Activated naive CD4-positive, alpha-beta T cell treated with anti-CD3 and anti-CD28 coated beads for 36 hours (primary cell): ENCODE measurements around the gene CFAP46. TPM values are rescaled to one million over a fixed set of nuclear protein-coding genes. Genes with fewer than 3 reads are reported as not detected.

Source experiments
- CTCF ChIA-PET: fragments of 350-600 bp; sonication (Branson Sonifier 250); formaldehyde crosslinking; loops from one replicate; lab custom pipeline; 2021; ENCODE audit warnings: antibody characterized with exemption; lab: Charles Lee
- DNase-seq: peaks from one replicate; pipeline ENCODE4 v3.0.0-alpha.2; 2020
- H3K27ac Mint-ChIP-seq: one replicate; pipeline ENCODE4 v1.8.0; 2021; ENCODE audit warnings: mild to moderate bottlenecking, mixed read lengths
- H3K27me3 Mint-ChIP-seq: one replicate; pipeline ENCODE4 v1.8.0; 2021; ENCODE audit warnings: low read depth, mixed read lengths
- H3K36me3 Mint-ChIP-seq: one replicate; pipeline ENCODE4 v1.8.0; 2021; ENCODE audit warnings: low read depth, mixed read lengths
- H3K4me1 Mint-ChIP-seq: one replicate; pipeline ENCODE4 v1.8.0; 2021; ENCODE audit warnings: low read depth, mixed read lengths
- H3K4me3 Mint-ChIP-seq: one replicate; pipeline ENCODE4 v1.8.0; 2021; ENCODE audit warnings: mild to moderate bottlenecking, moderate library complexity, mixed read lengths
- H3K9me3 Mint-ChIP-seq: one replicate; pipeline ENCODE4 v1.8.0; 2021; ENCODE audit warnings: mixed read lengths
- intact Hi-C: fragments of 100-400 bp; cut with micrococcal nuclease; formaldehyde crosslinking; loops from one replicate; pipeline ENCODE4 v1.15.1; 2023
- total RNA-seq, 2 experiments: library from RNA; stranded (reverse); gene quantifications; one replicate each; pipeline ENCODE4 v1.2.3, GENCODE V29; 2021

Gene CFAP46
- total RNA-seq, 2 experiments from 2014 or later = not detected

- H3K27ac Mint-ChIP-seq = no peak overlapping the region
- no peak for DNase-seq
- no peaks in the 10 kb centered on the region for H3K36me3 Mint-ChIP-seq
- H3K9me3 Mint-ChIP-seq = no peaks in the 10 kb centered on the region
- peaks cover 13% of the 10 kb centered on the region for H3K27me3 Mint-ChIP-seq
- CTCF ChIA-PET = no interaction called here
- H3K4me3 Mint-ChIP-seq = no peak overlapping the region
- H3K4me1 Mint-ChIP-seq = no peaks in the 10 kb centered on the region
- intact Hi-C loops = no loop called here
Observed at GRCh38 chr10:132817701-132818211, 124.6 kb downstream of the CFAP46 start.

DNA sequence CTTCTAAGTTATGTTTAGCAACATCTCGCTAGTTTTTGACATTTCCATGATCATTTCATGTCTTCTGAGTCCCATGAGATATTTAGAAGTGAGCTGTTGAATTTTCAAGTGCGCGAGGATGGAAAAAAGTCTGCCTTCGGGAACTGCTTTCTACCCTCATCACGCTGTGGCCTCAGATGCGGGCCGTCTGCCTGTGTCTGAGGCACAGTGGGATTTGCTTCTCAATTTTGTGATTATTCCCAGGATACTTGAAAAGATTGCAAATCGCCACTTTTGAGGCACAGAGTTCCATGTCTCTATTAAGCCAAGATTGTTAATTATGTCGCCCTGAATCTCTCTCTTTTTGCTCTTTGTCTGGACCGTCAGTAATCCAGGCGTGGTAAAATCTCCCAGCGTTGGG lies 125.7 kb downstream of the CFAP46 start:
- Mint-ChIP-seq H3K36me3 (no peaks in the 10 kb centered on the region), H3K27me3 (peaks cover 13% of the 10 kb centered on the region)
- CTCF ChIA-PET = no interaction called here

GRCh38 chr10:132815168-132815857 lies 127.1 kb downstream of the CFAP46 start:
- H3K4me1 Mint-ChIP-seq = no peaks in the 10 kb centered on the region
- H3K9me3 Mint-ChIP-seq = no peaks in the 10 kb centered on the region
- H3K36me3 Mint-ChIP-seq = no peaks in the 10 kb centered on the region
- no peak overlapping the region for H3K4me3 Mint-ChIP-seq
- intact Hi-C loops = no loop called here
- CTCF ChIA-PET = no interaction called here
- no peak for DNase-seq
- no peak overlapping the region for H3K27ac Mint-ChIP-seq
- peaks cover 13% of the 10 kb centered on the region for H3K27me3 Mint-ChIP-seq

More for the DNA sequence above, 125.7 kb downstream of the CFAP46 start:
- no peaks in the 10 kb centered on the region for H3K4me1 Mint-ChIP-seq
- no peak overlapping the region for H3K4me3 Mint-ChIP-seq
- intact Hi-C loops = no loop called here
- DNase-seq = no peak
- H3K27ac Mint-ChIP-seq = no peak overlapping the region
- no peaks in the 10 kb centered on the region for H3K9me3 Mint-ChIP-seq

- DNase-seq = no peak
- Mint-ChIP-seq H3K36me3 (no peaks in the 10 kb centered on the region), H3K4me3 (no peak overlapping the region), H3K27me3 (peaks cover 13% of the 10 kb centered on the region), H3K4me1 (no peaks in the 10 kb centered on the region), H3K9me3 (no peaks in the 10 kb centered on the region), H3K27ac (no peak overlapping the region)
- CTCF ChIA-PET = no interaction called here
- intact Hi-C loops = no loop called here
Observed at GRCh38 chr10:132814469-132814856, 127.9 kb downstream of the CFAP46 start.

- H3K4me1 Mint-ChIP-seq = no peaks in the 10 kb centered on the region
- H3K36me3 Mint-ChIP-seq = no peaks in the 10 kb centered on the region
- H3K27me3 Mint-ChIP-seq = peaks cover 13% of the 10 kb centered on the region
- no peaks in the 10 kb centered on the region for H3K9me3 Mint-ChIP-seq
- no peak for DNase-seq
- intact Hi-C loops = no loop called here
- H3K4me3 Mint-ChIP-seq = no peak overlapping the region
- no peak overlapping the region for H3K27ac Mint-ChIP-seq
- CTCF ChIA-PET = no interaction called here
Observed at GRCh38 chr10:132813560-132814468, 128.6 kb downstream of the CFAP46 start.

GRCh38 chr10:132813001-132813401 lies 129.4 kb downstream of the CFAP46 start:
- Mint-ChIP-seq H3K4me1 (no peaks in the 10 kb centered on the region), H3K27me3 (peaks cover 10% of the 10 kb centered on the region), H3K36me3 (no peaks in the 10 kb centered on the region), H3K4me3 (no peak overlapping the region), H3K27ac (no peak overlapping the region), H3K9me3 (no peaks in the 10 kb centered on the region)
- DNase-seq = no peak
- CTCF ChIA-PET = no interaction called here
- intact Hi-C loops = no loop called here

DNA sequence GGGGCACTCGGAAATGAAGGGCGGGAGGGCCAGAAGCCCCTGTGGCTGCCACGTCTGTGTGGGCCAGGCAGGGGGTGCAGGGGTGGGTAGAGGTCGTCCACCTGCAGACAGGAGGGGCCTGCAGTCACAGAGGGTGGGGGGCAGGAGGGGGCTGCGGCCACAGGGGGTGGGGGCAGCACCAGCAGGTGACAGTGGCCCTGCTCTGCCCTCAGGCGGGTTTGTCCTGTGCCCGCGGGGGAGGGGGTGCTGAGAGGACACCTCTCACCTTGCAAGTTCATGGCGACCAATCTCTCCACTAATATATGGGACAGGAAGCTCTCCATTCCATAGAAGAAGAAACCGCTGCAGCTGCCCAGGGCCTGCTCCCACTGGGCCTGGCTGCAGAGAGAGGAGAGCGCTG lies 129.8 kb downstream of the CFAP46 start:
- Mint-ChIP-seq H3K4me1 (no peaks in the 10 kb centered on the region), H3K27ac (no peak overlapping the region), H3K4me3 (no peak overlapping the region), H3K36me3 (no peaks in the 10 kb centered on the region), H3K9me3 (no peaks in the 10 kb centered on the region), H3K27me3 (peaks cover 8% of the 10 kb centered on the region)
- CTCF ChIA-PET = no interaction called here
- intact Hi-C loops = no loop called here
- DNase-seq = no peak

DNA sequence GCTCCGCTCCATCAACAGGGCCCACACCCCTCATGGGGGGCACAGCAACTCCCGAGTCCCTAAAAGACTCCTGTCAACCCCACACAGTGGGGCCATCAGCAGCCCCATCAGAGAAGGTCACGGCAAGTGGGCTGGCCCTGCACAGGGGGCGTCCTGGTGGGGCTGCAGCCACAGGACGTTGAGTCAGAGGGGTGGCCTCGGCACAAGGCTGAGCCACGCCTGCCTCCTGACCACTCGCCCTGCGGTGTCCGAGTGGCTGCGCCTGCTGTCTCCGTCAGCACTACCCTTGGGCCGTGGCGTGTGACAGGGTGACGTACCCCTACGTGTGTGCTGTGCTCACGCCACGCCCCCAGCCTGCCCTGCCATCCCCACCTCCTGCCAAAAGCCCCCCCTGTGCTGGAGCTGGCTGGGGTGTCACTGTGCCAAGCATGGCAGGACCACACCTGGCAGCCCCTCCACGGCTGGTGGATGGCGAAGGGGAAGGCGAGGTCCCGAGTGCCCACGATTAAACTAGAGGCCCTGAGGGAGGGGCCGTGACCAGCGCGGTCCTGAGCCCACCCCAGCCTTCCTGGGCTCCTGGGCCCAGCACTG lies 130.4 kb downstream of the CFAP46 start:
- Mint-ChIP-seq H3K4me3 (no peak overlapping the region), H3K9me3 (no peaks in the 10 kb centered on the region), H3K27me3 (peaks cover 5% of the 10 kb centered on the region), H3K27ac (no peak overlapping the region), H3K4me1 (no peaks in the 10 kb centered on the region), H3K36me3 (no peaks in the 10 kb centered on the region)
- CTCF ChIA-PET = no interaction called here
- intact Hi-C loops = no loop called here
- no peak for DNase-seq

GRCh38 chr10:132810807-132811700 lies 131.3 kb downstream of the CFAP46 start:
- no peak for DNase-seq
- Mint-ChIP-seq H3K27ac (no peak overlapping the region), H3K9me3 (no peaks in the 10 kb centered on the region), H3K4me3 (no peak overlapping the region), H3K27me3 (no peaks in the 10 kb centered on the region), H3K4me1 (no peaks in the 10 kb centered on the region), H3K36me3 (no peaks in the 10 kb centered on the region)
- intact Hi-C loops = no loop called here
- CTCF ChIA-PET = no interaction called here

DNA sequence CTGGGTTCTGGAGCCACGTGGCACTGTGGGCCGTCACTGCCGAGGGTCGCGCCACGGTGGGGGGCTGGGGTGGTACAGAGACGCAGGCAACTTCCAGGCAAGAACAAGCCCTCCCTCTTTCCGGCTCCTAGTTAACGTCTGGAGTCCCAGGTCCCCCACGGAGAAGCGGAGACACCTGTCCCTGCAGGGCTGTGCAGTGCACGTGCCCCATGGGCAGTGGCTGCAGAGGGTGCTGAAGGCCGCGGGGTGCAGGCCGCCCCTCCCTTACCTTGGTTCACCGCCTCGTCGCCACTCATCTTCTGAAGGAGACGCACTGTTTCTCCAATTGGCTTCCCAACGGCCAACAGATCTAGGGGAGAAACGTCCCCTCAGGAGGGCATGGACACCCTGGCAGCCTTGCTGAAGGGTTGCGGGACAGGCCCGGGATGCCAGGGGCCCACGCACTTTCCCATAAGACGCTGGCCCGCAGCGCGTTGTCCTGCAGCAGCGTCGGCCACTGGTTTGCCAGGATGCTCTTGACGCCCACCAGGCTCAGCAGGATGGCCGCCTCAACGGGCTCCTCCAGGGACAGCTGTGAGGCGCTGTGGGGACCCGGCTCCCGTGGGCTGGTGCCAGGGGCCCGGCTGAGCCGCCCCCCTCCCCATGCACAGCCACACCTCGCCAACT lies 132.1 kb downstream of the CFAP46 start:
- DNase-seq = no peak
- H3K4me3 Mint-ChIP-seq = no peak overlapping the region
- intact Hi-C loops = no loop called here
- H3K4me1 Mint-ChIP-seq = no peaks in the 10 kb centered on the region
- no peaks in the 10 kb centered on the region for H3K36me3 Mint-ChIP-seq
- no peaks in the 10 kb centered on the region for H3K9me3 Mint-ChIP-seq
- no peak overlapping the region for H3K27ac Mint-ChIP-seq
- CTCF ChIA-PET = no interaction called here
- H3K27me3 Mint-ChIP-seq = no peaks in the 10 kb centered on the region

DNA sequence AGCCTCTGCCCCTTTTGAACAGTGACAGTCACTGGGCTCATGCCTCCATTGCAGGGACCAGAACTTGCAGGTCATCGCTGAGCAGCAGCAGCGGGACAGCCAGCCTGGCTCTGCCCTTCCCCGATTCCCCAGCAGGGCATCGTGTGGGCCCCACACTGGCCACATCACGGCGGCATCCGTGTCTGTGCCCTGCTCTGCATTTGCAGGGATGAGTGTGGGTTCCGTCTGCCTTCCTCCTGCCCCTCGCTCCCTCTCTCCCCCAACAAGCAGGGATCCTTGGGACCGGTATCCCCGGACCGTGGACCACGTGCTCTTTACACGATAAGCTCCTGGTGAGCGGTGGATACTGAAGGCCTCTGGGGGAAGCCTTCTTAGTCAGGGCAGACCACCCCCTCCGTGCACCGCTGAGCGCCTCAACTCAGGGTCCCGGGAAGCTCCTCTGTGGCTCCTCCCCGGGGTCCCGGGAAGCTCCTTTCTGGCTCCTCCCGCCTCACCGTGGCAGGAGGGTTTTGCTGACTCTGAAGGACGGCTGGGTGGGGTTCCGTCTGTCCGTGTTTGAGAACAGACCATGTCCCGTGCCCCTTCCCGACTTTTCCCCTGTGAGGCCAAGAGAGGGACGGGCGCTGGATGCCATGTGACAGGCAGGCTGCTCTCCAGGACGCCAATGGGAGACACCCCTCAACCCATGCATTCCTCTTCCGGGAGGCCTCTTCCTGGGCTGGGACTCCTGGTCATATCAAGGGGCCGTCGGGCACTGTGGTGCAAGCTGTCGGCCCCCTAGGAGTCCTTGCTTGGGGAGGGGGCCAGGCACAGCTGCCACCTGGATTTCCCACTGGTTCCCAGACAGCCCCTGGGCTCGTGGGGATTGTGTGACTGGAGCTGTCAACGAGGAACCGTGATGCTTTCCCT lies 132.9 kb downstream of the CFAP46 start:
- Mint-ChIP-seq H3K36me3 (no peaks in the 10 kb centered on the region), H3K9me3 (no peaks in the 10 kb centered on the region), H3K27me3 (no peaks in the 10 kb centered on the region), H3K4me3 (no peak overlapping the region), H3K4me1 (no peaks in the 10 kb centered on the region), H3K27ac (no peak overlapping the region)
- intact Hi-C loops = no loop called here
- CTCF ChIA-PET = no interaction called here
- no peak for DNase-seq
